ENCODE measurements around the gene NEK7.
A peak's percentile ranks its signal among the peaks of the same experiment; 100 is the strongest.

The NEK7 gene

GRCh38 chr1:198263186-198263585 lies 106.4 kb downstream of the NEK7 start:
- no peak for FAIRE-seq

GRCh38 chr1:198264282-198264681 lies 107.5 kb downstream of the NEK7 start:
- FAIRE-seq: no peak

DNA sequence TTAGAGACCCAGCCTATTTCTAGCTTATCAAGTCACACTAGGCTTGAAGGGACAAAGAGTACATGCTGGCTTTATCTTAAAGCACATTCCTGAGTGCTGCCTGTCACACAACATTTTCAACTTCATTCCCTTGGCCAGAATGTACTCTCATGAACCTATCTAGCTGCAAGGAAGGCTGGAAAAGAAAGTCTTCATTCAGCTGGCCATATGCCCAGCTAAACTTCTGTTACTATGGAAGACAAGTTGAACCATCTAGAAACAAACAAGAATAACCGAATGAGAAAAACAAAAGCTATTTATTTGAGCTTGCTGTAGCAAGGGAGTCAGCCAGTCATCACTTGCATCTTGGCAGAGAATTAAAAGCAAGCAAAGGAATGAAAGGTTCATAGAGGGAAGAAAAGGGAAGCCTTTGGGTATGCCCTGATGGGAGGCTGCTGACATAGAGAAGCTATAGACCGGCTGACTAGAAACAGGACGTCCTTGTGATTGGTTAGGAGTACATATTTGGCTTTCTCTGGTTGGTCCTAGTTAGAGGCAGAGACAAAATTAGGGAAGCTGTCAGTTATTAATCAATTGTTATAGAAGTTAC lies 108.4 kb downstream of the NEK7 start:
- FAIRE-seq: no peak

- FAIRE-seq: no peak
Observed at GRCh38 chr1:198267056-198267455, 110.3 kb downstream of the NEK7 start.

DNA sequence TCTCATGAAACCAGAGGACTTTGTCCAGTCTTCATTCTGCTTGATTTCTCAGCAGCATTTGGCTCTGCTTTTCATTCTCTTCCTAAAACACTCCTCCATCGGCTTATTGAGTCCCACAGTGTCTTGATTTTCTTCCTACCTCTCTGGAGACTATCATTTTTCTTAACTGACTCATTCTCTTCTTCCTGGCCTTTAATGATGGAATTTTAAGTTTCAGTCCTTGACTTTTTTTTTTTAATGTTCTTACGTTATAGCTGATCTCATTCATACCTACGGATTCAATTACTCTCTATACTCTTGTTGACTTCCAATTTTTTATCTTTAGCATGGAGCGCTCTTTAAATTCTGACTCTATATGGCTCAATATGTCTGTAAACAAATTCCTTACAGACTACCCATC lies 111.1 kb downstream of the NEK7 start:
- no peak for FAIRE-seq

GRCh38 chr1:198268784-198269645 lies 112.2 kb downstream of the NEK7 start:
- no peak for FAIRE-seq

DNA sequence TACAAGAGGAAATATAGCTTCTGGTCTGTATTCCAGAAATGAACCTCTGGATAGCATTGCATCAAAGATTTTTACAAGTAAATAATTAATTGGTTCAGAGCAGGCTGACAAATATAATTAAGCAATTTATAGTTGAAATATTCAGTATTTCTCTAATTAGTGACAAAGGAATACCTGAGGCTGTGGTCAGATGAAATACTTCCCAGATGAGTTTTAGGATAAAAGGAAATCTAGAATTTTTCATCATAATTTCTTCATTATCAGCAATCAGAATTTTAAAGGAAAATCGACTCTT lies 112.8 kb downstream of the NEK7 start:
- no peak for FAIRE-seq

GRCh38 chr1:198270273-198270828 lies 113.6 kb downstream of the NEK7 start:
- FAIRE-seq: no peak

DNA sequence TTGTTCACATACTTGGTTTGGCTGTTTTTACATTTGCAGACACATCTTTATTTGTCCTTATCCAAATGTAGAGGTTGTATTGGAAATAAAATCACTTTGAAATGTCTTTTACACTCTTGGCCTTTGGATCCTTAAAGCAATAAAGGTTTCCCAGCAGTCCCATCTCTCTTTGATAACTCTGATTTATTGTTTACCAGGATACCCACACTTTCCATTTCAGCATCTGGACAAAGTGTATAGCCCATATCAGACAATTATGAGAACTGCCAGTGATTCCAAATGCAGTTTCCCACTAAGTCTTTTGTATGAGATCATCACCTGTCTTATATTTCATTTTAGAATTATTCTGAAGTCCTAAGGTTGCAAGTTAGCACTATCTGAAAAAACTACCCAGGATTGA lies 114.7 kb downstream of the NEK7 start:
- no peak for FAIRE-seq

- FAIRE-seq: no peak
Observed at GRCh38 chr1:198272492-198272891, 115.7 kb downstream of the NEK7 start.

- FAIRE-seq: no peak
Observed at GRCh38 chr1:198273748-198274295, 117.0 kb downstream of the NEK7 start.

DNA sequence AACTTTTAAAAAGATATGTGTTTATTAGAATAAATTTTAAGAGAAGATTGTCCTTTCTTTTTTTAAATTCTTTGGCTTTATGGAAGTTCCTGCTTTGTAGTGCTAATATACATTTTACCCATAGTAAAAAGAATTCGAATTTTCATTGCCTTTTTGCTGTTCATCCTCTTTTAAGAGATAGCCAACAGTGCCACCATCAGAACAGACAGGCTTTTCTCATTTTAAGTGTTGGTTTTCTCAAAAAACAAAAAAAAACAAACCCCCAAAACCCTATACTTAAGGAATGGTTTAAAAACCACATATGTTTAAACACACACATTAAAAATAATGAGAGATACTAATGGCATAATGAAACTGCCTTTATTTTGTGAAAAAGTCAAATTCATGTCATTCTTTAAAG lies 118.8 kb downstream of the NEK7 start:
- no peak for FAIRE-seq

- FAIRE-seq: no peak
Observed at GRCh38 chr1:198276241-198276640, 119.4 kb downstream of the NEK7 start.

DNA sequence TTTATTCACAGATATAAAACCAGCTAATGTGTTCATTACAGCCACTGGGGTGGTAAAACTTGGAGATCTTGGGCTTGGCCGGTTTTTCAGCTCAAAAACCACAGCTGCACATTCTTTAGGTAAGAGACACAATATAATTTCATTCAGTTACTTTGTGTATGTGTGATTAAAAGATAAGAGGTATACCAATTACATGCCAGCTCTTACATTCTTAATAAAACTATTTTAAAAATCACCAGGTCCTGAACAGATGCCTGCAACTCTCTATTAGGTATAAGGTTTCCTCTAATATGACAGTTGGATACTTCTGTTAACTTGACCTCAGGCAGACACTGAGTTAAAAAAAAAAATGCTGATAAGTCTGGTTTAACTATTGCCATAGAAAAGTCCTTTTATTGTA lies 122.1 kb downstream of the NEK7 start:
- FAIRE-seq: no peak

- no peak for FAIRE-seq
Observed at GRCh38 chr1:198280080-198280479, 123.3 kb downstream of the NEK7 start.

DNA sequence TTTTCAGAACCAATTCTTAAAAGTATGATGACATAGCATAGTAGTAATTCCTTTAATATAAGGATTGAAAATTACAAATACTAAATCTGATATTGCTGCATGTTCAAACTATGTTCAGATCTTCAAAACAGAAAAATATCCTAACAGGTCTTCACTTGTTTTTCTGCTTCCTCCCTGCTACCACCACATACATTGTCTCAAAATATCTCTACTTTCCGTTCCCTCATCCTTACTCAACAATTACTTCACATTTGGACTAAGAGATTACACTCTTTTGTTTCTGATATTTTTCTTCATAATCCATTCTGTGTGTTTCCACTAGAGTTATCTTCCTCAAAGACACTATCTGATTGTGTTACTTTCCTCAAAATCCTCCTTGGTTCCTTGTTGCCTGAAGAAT lies 125.1 kb downstream of the NEK7 start:
- no peak for FAIRE-seq

DNA sequence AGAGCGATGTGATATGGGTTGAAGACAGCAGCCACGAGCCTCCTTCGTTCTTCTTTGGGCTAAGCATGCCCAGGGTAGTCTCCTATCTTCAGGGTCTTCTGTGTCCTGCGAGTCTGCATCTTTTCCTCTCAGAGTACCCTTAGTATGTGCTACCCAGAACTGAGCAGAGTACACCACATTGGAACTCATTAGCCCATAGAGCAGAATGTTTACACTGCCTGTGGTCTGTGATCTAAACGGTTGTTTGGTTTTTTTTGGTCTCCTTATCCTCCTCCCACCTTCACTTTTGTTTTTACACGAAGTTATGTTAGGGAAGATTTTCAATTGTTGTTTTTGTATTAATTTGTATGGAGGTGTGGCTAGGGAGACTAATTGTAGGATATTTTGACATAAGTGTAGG lies 126.4 kb downstream of the NEK7 start:
- FAIRE-seq: no peak

GRCh38 chr1:198287916-198288315 lies 131.1 kb downstream of the NEK7 start:
- FAIRE-seq: no peak

- no peak for FAIRE-seq
Observed at GRCh38 chr1:198290089-198290683, 133.4 kb downstream of the NEK7 start.

GRCh38 chr1:198291036-198291435 lies 134.2 kb downstream of the NEK7 start:
- no peak for FAIRE-seq

DNA sequence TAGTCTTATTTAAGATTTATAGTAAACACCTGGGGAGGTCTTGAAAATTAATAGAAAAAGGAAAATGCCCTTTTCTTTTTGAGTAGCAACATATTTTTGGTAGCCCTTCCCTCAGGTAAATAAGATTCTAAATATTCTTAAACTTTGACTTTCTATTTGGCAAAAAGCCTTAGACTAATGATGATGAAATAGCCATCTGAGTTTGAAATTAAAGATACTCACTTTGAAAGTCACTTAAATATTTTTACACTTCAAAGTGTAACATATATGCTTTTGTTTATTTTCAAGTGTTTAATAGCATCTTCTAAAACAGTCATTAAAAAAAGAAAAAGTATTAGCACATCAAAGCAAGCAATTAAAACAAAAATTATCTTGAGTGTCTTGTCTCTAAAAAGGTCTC lies 135.1 kb downstream of the NEK7 start:
- FAIRE-seq: peak; percentile 29

- FAIRE-seq: no peak
Observed at GRCh38 chr1:198295225-198295624, 138.4 kb downstream of the NEK7 start.

DNA sequence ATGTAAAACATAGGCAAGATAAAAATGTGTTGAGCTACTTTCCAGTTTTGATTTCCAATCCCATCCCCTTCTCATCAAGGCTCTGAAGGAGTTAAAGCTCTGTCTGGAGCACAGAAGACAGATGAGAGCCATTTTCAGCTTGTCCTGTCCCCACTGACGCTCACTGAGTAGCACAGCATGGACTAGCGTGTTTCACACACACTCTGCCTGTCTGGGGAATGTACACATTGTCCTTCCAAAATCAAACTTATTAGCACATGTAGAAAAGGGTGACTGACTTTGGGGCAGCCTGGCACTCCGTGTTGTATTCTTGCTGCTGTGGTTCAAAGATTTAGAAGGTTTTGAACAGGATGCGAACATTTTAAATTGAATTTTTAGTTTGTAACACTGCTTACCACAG lies 139.2 kb downstream of the NEK7 start:
- no peak for FAIRE-seq

- FAIRE-seq: no peak
Observed at GRCh38 chr1:198297281-198297680, 140.5 kb downstream of the NEK7 start.
